ENCODE data around the gene PLD5.

DNA sequence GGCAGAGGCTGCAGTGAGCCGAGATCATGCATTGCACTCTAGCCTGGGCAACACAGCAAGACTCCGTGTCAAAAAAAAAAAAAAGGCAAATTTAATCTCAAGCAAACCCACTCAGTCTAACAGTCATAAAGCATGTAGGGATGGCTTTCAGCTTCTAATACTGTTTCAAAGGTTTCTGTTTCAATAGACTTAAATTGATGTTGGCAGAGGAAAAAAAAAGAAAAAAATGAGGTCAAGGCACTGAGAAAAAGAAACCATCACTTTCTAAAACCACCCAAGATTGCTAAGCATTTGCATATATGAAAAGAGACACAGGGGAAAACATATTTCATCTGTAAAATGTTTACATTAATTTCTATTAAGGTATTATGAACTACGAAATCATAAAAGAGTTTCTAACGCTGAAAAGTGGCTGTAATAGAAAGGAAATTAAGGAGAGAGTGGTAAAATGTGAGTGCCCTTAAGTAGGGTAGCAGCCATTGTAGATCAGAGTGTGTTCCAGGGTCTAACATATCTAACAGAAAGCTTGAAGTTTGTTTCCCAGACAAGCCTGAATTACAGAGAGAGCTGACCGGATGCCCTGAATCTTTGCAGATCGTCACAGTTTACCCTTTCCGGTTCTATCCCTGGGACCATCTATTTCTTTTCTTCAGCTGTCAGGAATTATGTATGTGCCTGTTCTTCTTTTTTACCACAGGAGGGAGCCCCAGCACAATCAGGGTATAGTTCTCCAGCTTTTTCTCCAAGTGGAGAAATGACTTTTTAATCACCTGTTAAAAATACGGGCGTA, 70.0 kb downstream of the PLD5 start:
- TF ChIP-seq, protein P1, sequence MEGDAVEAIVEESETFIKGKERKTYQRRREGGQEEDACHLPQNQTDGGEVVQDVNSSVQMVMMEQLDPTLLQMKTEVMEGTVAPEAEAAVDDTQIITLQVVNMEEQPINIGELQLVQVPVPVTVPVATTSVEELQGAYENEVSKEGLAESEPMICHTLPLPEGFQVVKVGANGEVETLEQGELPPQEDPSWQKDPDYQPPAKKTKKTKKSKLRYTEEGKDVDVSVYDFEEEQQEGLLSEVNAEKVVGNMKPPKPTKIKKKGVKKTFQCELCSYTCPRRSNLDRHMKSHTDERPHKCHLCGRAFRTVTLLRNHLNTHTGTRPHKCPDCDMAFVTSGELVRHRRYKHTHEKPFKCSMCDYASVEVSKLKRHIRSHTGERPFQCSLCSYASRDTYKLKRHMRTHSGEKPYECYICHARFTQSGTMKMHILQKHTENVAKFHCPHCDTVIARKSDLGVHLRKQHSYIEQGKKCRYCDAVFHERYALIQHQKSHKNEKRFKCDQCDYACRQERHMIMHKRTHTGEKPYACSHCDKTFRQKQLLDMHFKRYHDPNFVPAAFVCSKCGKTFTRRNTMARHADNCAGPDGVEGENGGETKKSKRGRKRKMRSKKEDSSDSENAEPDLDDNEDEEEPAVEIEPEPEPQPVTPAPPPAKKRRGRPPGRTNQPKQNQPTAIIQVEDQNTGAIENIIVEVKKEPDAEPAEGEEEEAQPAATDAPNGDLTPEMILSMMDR (IDR thresholded peaks at IDR 0.05; ENCODE audit: low read length): peak; percentile 92
- TF ChIP-seq EZH2phosphoT487 (IDR thresholded peaks at IDR 0.05; ENCODE audit: low read length): no peak

All from MM.1S (cell line).